HCT116 (cell line): ENCODE data around the gene SLC66A2. TPM values are rescaled to one million over a fixed set of nuclear protein-coding genes. Genes with fewer than 3 reads are reported as not detected.

Source experiments
- ATAC-seq: fragments of 200-7000 bp; cut with Tn5 transposase; 2 replicates; pipeline ENCODE4 v1.9.1; 2020; ENCODE audit warnings: mild to moderate bottlenecking, moderate library complexity
- BruUV-seq: library from RNA; stranded (reverse); fragments of 400-500 nt; replicated peaks from 2 replicates; lab custom pipeline; 2021; lab: Mats Ljungman, UMichigan
- CTCF ChIA-PET: fragments of 300-600 bp; sonication (Branson Sonifier 250); formaldehyde crosslinking; loops from one replicate; lab custom pipeline; 2021; ENCODE audit warnings: antibody characterized with exemption; lab: Charles Lee
- POLR2A ChIA-PET: fragments of 300-600, 350-600 bp; sonication (Branson Sonifier 250); formaldehyde crosslinking; loops from one replicate; lab custom pipeline; 2021; ENCODE audit warnings: antibody characterized with exemption; lab: Charles Lee
- RAD21 ChIA-PET, 2 experiments: fragments of 300-600 bp; sonication (Branson Sonifier 250); formaldehyde crosslinking; loops; one replicate each; lab custom pipeline; 2023; ENCODE audit warnings: low total read pairs in 2 of 2; ENCODE audit not compliant: uncharacterized antibody in 2 of 2, unreplicated experiment in 2 of 2, low non-redundant PET in 1 of 2; lab: Charles Lee
- DNase-seq: peaks from one replicate; pipeline ENCODE4 v3.0.0-alpha.2; 2010; ENCODE audit warnings: low read depth, low spot score
- H2AFZ ChIP-seq: fragments of 200-600 bp; shearing (Covaris generic), sonication (generic); 2 replicates; pipeline ENCODE4 v1.6.1; 2017; ENCODE audit warnings: low read depth, mixed run types, mixed read lengths, antibody characterized with exemption, low read length; ENCODE audit not compliant: poor library complexity, severe bottlenecking
- H3K27ac ChIP-seq: 2 replicates; pipeline ENCODE4 v1.5.1; 2012; ENCODE audit warnings: low read depth, low read length
- H3K27me3 ChIP-seq: fragments of 200-600 bp; sonication (generic); 2 replicates; pipeline ENCODE4 v1.6.1; 2016; ENCODE audit warnings: mixed run types, low read length, mixed read lengths; ENCODE audit not compliant: insufficient read depth
- H3K36me3 ChIP-seq, 2 experiments: fragments of 200-500 bp in 1 of 2; fragments of 200-600 bp in 1 of 2; sonication (Bioruptor generic) in 1 of 2; sonication (generic) in 1 of 2; 2 replicates each; pipeline versions ENCODE4 v1.5.1 to v1.6.1; 2014 to 2016; ENCODE audit warnings: low read length in 2 of 2, inconsistent platforms in 1 of 2, mixed read lengths in 1 of 2, mixed run types in 1 of 2; ENCODE audit not compliant: insufficient read depth in 2 of 2, control insufficient read depth in 1 of 2
- H3K4me1 ChIP-seq, 2 experiments: fragments of 200-600 bp in 1 of 2; sonication (generic) in 1 of 2; 2 replicates each; pipeline versions ENCODE4 v1.5.1 to v1.6.1; 2012 to 2017; ENCODE audit warnings: low read length in 2 of 2, inconsistent platforms in 1 of 2, mild to moderate bottlenecking in 1 of 2, mixed read lengths in 1 of 2, mixed run types in 1 of 2, moderate library complexity in 1 of 2; ENCODE audit not compliant: insufficient read depth in 2 of 2, control insufficient read depth in 1 of 2
- H3K4me2 ChIP-seq: fragments of 200-600 bp; sonication (generic); 2 replicates; pipeline ENCODE4 v1.6.1; 2017; ENCODE audit warnings: mixed run types, low read length, mixed read lengths
- H3K4me3 ChIP-seq, 2 experiments: fragments of 200-600 bp in 1 of 2; sonication (generic) in 1 of 2; replicated peaks in 1 of 2; 2 replicates each; pipeline ENCODE4 v1.5.1; 2011 to 2016; ENCODE audit warnings: low read length in 2 of 2, control low read depth in 1 of 2, low read depth in 1 of 2, mild to moderate bottlenecking in 1 of 2, mixed read lengths in 1 of 2, mixed run types in 1 of 2
- H3K79me2 ChIP-seq: fragments of 200-600 bp; sonication (generic); 2 replicates; pipeline ENCODE4 v1.6.1; 2017; ENCODE audit warnings: mild to moderate bottlenecking, mixed run types, low read length, moderate library complexity, mixed read lengths; ENCODE audit not compliant: insufficient read depth
- H3K9ac ChIP-seq: fragments of 200-600 bp; sonication (generic); 2 replicates; pipeline ENCODE4 v1.6.1; 2016; ENCODE audit warnings: low read length, mixed read lengths
- H3K9me2 ChIP-seq: fragments of 200-600 bp; sonication (generic), shearing (Covaris generic); 2 replicates; pipeline ENCODE4 v1.6.1; 2017; ENCODE audit warnings: mixed run types, mild to moderate bottlenecking, moderate library complexity; ENCODE audit not compliant: insufficient read depth
- H3K9me3 ChIP-seq, 2 experiments: fragments of 200-500 bp in 1 of 2; fragments of 200-600 bp in 1 of 2; sonication (Bioruptor generic) in 1 of 2; sonication (generic) in 1 of 2; 2 replicates each; pipeline ENCODE4 v1.6.1; 2014 to 2017; ENCODE audit warnings: low read length in 2 of 2, mixed read lengths in 2 of 2, inconsistent platforms in 1 of 2, low read depth in 1 of 2, mild to moderate bottlenecking in 1 of 2, mixed run types in 1 of 2, moderate library complexity in 1 of 2; ENCODE audit not compliant: control insufficient read depth in 1 of 2, insufficient read depth in 1 of 2
- H4K20me1 ChIP-seq: fragments of 200-600 bp; sonication (generic), shearing (Covaris generic); 2 replicates; pipeline ENCODE4 v1.6.1; 2017; ENCODE audit warnings: mixed run types, mild to moderate bottlenecking, moderate library complexity; ENCODE audit not compliant: insufficient read depth
- ATF3 ChIP-seq: IDR thresholded peaks from 2 replicates; pipeline ENCODE4 v1.6.1; 2012
- CBX3 ChIP-seq: IDR thresholded peaks from 2 replicates; pipeline ENCODE4 v1.6.1; 2012; ENCODE audit warnings: low read depth
- CEBPB ChIP-seq: IDR thresholded peaks from 2 replicates; pipeline ENCODE4 v1.6.1; 2012; ENCODE audit warnings: low read depth
- EGR1 ChIP-seq: IDR thresholded peaks from 2 replicates; pipeline ENCODE4 v1.6.1; 2012; ENCODE audit warnings: low read depth
- EZH2 ChIP-seq: fragments of 200-600 bp; sonication (generic); IDR thresholded peaks from 2 replicates; pipeline ENCODE4 v1.6.1; 2017; ENCODE audit warnings: antibody characterized with exemption, mixed run types
- EZH2phosphoT487 ChIP-seq: fragments of 200-600 bp; IDR thresholded peaks from 2 replicates; pipeline ENCODE4 v1.6.1; 2018; ENCODE audit warnings: antibody characterized with exemption, borderline replicate concordance
- FOSL1 ChIP-seq: IDR thresholded peaks from 2 replicates; pipeline ENCODE4 v1.6.1; 2012; ENCODE audit warnings: low read depth
- MAX ChIP-seq: IDR thresholded peaks from 2 replicates; pipeline ENCODE4 v1.6.1; 2012
- POLR2A ChIP-seq: IDR thresholded peaks from 2 replicates; pipeline ENCODE4 v1.7.0; 2011; ENCODE audit warnings: borderline replicate concordance; ENCODE audit not compliant: insufficient read depth, insufficient read length; ENCODE audit errors: extremely low read depth
- RAD21 ChIP-seq: IDR thresholded peaks from 2 replicates; pipeline ENCODE4 v1.6.1; 2012; ENCODE audit warnings: low read depth, mild to moderate bottlenecking
- REST ChIP-seq: IDR thresholded peaks from 2 replicates; pipeline ENCODE4 v1.6.1; 2012; ENCODE audit warnings: low read depth
- SIN3A ChIP-seq: IDR thresholded peaks from 2 replicates; pipeline ENCODE4 v1.6.1; 2012; ENCODE audit warnings: low read depth
- SP1 ChIP-seq: IDR thresholded peaks from 2 replicates; pipeline ENCODE4 v1.6.1; 2012; ENCODE audit warnings: low read depth
- TCF7L2 ChIP-seq: IDR thresholded peaks from 2 replicates; pipeline ENCODE4 v1.7.0; 2011; ENCODE audit warnings: borderline replicate concordance, inconsistent platforms; ENCODE audit not compliant: insufficient read depth, insufficient read length; ENCODE audit errors: extremely low read depth
- ZFX ChIP-seq: fragments of 450-650 bp; IDR thresholded peaks from 2 replicates; pipeline ENCODE4 v1.6.1; 2017
- intact Hi-C: fragments of 100-400 bp; cut with micrococcal nuclease; formaldehyde crosslinking; loops from 2 replicates; pipeline ENCODE4 v1.10.0; 2022
- total RNA-seq: library from RNA; stranded (reverse); gene quantifications from one replicate; pipeline ENCODE4 v1.2.1, GENCODE V29; 2021; ENCODE audit not compliant: unreplicated experiment

SLC66A2 gene
- total RNA-seq, 1 experiment from 2014 or later = 44.9 TPM

- no peak overlapping the region for H3K4me2 ChIP-seq
- POLR2A ChIA-PET = no interaction called here
- no peak overlapping the region for H3K4me3 ChIP-seq
These were observed 74.0 kb downstream of the SLC66A2 start for GRCh38 chr18:79877163-79878091.

GRCh38 chr18:79876497-79876896 lies 75.0 kb downstream of the SLC66A2 start:
- H3K9ac ChIP-seq = no peak overlapping the region
- TF ChIP-seq EZH2 = no peak
- TF ChIP-seq ZFX = no peak
- TF ChIP-seq ATF3 = no peak
- TF ChIP-seq CBX3 = no peak
- no peak for TF ChIP-seq FOSL1
- no peak for TF ChIP-seq POLR2A
- TF ChIP-seq REST = no peak
- TF ChIP-seq MAX = no peak
- TF ChIP-seq EGR1 = no peak
- TF ChIP-seq RAD21 = no peak
- no peak for TF ChIP-seq EZH2phosphoT487

More at GRCh38 chr18:79877163-79878091, 74.0 kb downstream of the SLC66A2 start:
- no peaks in the 10 kb centered on the region for H4K20me1 ChIP-seq
- no peaks in the 10 kb centered on the region for H3K9me2 ChIP-seq
- DNase-seq = no peak
- no peaks in the 10 kb centered on the region for H3K36me3 ChIP-seq
- H3K27ac ChIP-seq = no peak overlapping the region
- no peaks in the 10 kb centered on the region for H3K27me3 ChIP-seq
- RAD21 ChIA-PET = no interaction called here
- no peak for ATAC-seq
- H3K4me1 ChIP-seq = no peaks in the 10 kb centered on the region
- no peaks in the 10 kb centered on the region for H3K79me2 ChIP-seq
- no peak overlapping the region for H2AFZ ChIP-seq
- no TSS peak for BruUV-seq
- H3K9me3 ChIP-seq = no peaks in the 10 kb centered on the region
- intact Hi-C loops = no loop called here
- no peak for TF ChIP-seq FOSL1
- no peak for TF ChIP-seq EGR1
- TF ChIP-seq SIN3A = no peak
- no peak for TF ChIP-seq TCF7L2
- no peak for TF ChIP-seq MAX
- TF ChIP-seq CEBPB = no peak
- no peak for TF ChIP-seq POLR2A
- no peak for TF ChIP-seq ATF3
- no peak for TF ChIP-seq SP1
- TF ChIP-seq, all 23 proteins: peak for 0
- CTCF ChIA-PET = no interaction called here
- H3K9ac ChIP-seq = no peak overlapping the region

More at GRCh38 chr18:79876497-79876896, 75.0 kb downstream of the SLC66A2 start:
- no peak for DNase-seq
- H2AFZ ChIP-seq = no peak overlapping the region
- no peak overlapping the region for H3K4me2 ChIP-seq
- H3K36me3 ChIP-seq = no peaks in the 10 kb centered on the region
- RAD21 ChIA-PET = no interaction called here
- no TSS peak for BruUV-seq
- H3K79me2 ChIP-seq = no peaks in the 10 kb centered on the region
- intact Hi-C loops = no loop called here
- no peak for ATAC-seq
- H3K4me1 ChIP-seq = no peaks in the 10 kb centered on the region
- H3K4me3 ChIP-seq = no peak overlapping the region
- CTCF ChIA-PET = no interaction called here
- POLR2A ChIA-PET = no interaction called here
- H3K9me3 ChIP-seq = no peaks in the 10 kb centered on the region
- no peaks in the 10 kb centered on the region for H3K27me3 ChIP-seq
- no peak overlapping the region for H3K27ac ChIP-seq
- no peaks in the 10 kb centered on the region for H4K20me1 ChIP-seq
- no peaks in the 10 kb centered on the region for H3K9me2 ChIP-seq
